Mucosa of descending colon (tissue), 3 donors: Measurements from ENCODE around the gene OPCML. TPM values are rescaled to one million over a fixed set of nuclear protein-coding genes. Genes with fewer than 3 reads are reported as not detected.

Source experiments
- ATAC-seq: fragments of 200-7000 bp; cut with Tn5 transposase; one replicate; pipeline ENCODE4 v1.9.1; 2020; ENCODE audit warnings: mild to moderate bottlenecking, moderate library complexity
- DNase-seq, 3 donors: peaks; one replicate each; pipeline ENCODE4 v3.0.0-alpha.2; 2020
- H3K36me3 ChIP-seq: fragments of 200-600 bp; one replicate; pipeline ENCODE4 v1.8.0; 2021; ENCODE audit warnings: low read depth, mild to moderate bottlenecking
- H3K4me1 ChIP-seq: fragments of 200-600 bp; one replicate; pipeline ENCODE4 v1.8.0; 2021; ENCODE audit warnings: low read depth, mild to moderate bottlenecking
- H3K4me3 ChIP-seq: fragments of 200-600 bp; one replicate; pipeline ENCODE4 v1.8.0; 2021; ENCODE audit warnings: mild to moderate bottlenecking
- H3K9me3 ChIP-seq: fragments of 200-600 bp; one replicate; pipeline ENCODE4 v1.8.0; 2021; ENCODE audit warnings: mild to moderate bottlenecking
- intact Hi-C, 2 donors: fragments of 100-400 bp; cut with DNase I in 1 of 2; cut with micrococcal nuclease in 1 of 2; formaldehyde crosslinking; loops; one replicate each; pipeline versions ENCODE4 v1.11.0 to v1.11.1; 2022; cut with DNase I, micrococcal nuclease
- total RNA-seq, 3 donors: library from RNA; stranded (reverse); fragmentation: NEBNext Ultra II Directional in 2 of 3; extraction: Animal tissue kit (Norgen Biotek cat#: 25700) in 2 of 3; gene quantifications; one replicate each; pipeline versions ENCODE4 v1.2.1 to v1.2.4, GENCODE V29; 2021 to 2023
- TF ChIP-seq, protein P1 (sequence below): fragments of 200-600 bp; IDR thresholded peaks from one replicate; pipeline ENCODE4 v1.8.0; 2022; ENCODE audit warnings: antibody characterized with exemption, mild to moderate bottlenecking
- donor health status: DM: no; HTN: no; CAD: no; lungs with moderate emphysema.
- donor health status: DM: no; HTN: no; CAD: no.
- donor health status: DM: no; HTN: yes; CAD: no.

Gene OPCML
- total RNA-seq, 3 donors from 2014 or later, result 0.10 to 0.47 TPM; not detected in 1

DNA sequence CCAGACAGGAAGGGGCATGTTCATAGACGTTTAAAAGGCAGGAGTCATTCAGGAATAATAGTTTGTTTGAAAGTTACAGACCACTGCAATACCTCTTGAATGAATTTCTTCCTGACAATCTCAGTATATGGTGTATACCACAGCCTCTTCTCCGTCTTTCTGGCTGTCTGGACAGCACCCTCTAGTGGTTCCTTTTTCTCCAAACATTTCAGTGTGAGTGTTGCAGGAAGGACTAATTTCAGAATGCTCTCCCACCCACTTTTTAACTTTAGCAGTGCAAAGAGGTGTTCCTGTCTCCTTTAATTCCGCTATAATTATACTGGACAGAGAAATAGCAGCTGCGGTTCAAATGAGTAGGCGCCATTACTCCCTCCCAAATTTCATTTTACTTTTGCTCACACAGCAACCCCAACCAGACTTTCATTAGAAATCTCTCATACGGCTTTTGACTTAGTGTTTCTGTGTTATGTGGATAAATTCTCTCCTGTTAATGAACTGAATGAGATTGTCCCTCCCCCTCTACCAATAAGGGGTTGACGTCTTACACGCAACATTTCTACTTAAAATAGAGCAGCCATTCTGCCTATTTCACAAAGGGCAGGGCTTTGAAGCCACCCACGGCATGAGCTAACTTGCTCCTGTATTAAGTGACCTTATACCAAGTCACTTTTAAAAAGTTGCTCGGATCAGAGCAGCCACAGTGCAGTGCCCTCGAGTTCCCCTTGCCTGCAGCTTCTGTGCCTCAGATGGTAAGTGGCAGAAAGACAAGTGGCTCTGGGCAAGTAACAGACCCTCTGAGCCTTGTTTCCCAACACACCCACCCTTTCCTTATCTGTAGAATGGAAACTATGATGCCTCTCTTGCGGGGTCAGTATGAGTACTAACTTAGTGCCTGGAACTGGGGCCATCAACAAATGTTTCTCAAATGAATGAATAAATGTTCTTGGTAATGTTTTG is 368.6 kb downstream of the OPCML start:
- DNase-seq, result peak in 1 of 3 donors; percentile 38

DNA sequence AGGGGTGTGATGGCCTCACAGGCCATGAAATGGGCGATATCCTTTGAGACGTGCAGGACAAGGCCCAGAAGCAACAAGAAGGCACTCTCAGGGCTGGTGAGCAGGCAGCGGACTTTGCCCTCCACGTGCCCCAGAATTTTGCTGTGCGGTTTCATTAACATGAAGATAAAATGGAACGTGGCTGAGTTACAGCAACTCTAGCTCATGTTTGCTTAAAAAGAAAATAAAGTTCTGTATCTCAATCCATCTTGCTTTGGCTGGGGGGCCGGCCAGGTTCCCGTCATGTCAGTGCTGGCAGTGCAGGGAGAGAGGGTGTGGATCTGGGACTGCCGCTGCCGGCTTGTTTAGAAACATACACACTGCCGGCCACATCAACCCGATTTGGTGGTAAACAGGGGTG is 370.1 kb downstream of the OPCML start:
- TF ChIP-seq, protein P1, sequence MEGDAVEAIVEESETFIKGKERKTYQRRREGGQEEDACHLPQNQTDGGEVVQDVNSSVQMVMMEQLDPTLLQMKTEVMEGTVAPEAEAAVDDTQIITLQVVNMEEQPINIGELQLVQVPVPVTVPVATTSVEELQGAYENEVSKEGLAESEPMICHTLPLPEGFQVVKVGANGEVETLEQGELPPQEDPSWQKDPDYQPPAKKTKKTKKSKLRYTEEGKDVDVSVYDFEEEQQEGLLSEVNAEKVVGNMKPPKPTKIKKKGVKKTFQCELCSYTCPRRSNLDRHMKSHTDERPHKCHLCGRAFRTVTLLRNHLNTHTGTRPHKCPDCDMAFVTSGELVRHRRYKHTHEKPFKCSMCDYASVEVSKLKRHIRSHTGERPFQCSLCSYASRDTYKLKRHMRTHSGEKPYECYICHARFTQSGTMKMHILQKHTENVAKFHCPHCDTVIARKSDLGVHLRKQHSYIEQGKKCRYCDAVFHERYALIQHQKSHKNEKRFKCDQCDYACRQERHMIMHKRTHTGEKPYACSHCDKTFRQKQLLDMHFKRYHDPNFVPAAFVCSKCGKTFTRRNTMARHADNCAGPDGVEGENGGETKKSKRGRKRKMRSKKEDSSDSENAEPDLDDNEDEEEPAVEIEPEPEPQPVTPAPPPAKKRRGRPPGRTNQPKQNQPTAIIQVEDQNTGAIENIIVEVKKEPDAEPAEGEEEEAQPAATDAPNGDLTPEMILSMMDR, result no peak
- H3K4me3 ChIP-seq, result no peak overlapping the region
- ATAC-seq (peak; percentile 39), DNase-seq (peak in 2 of 3 donors; percentile 27 to 28)
- H3K9me3 ChIP-seq, result no peaks in the 10 kb centered on the region
- no peaks in the 10 kb centered on the region for H3K4me1 ChIP-seq
- no peaks in the 10 kb centered on the region for H3K36me3 ChIP-seq
- intact Hi-C loops, result no loop called here

More for the DNA sequence above, 368.6 kb downstream of the OPCML start:
- Histone ChIP-seq H3K4me3 (no peak overlapping the region), H3K36me3 (no peaks in the 10 kb centered on the region), H3K9me3 (no peaks in the 10 kb centered on the region), H3K4me1 (no peaks in the 10 kb centered on the region)
- intact Hi-C loops, result no loop called here
- TF ChIP-seq, protein P1, result peak; percentile 43
- ATAC-seq, result peak; percentile 61

DNA sequence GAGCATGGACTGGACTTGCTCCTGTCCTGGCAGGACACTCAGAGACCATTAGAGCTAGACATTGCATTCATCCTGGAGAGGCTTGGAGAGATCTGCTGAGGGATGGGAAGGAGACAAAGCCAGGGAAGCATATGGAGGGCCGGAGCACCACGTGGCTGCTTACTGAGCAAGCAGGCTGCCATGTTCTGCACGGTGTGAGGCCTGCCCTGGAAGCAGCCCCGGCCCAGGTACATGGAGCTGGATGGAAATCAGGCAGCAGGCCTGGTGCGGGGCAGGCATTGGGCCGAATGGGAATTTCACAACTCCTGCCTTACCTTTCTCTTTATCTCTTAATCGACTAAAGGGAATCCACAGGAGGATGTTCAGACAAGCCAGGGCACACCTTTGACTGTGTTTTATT is 371.5 kb downstream of the OPCML start:
- Histone ChIP-seq H3K9me3 (no peaks in the 10 kb centered on the region), H3K36me3 (no peaks in the 10 kb centered on the region), H3K4me1 (no peaks in the 10 kb centered on the region), H3K4me3 (no peak overlapping the region)
- TF ChIP-seq, protein P1, result no peak
- intact Hi-C loops, result no loop called here
- ATAC-seq (no peak), DNase-seq (no peak)

DNA sequence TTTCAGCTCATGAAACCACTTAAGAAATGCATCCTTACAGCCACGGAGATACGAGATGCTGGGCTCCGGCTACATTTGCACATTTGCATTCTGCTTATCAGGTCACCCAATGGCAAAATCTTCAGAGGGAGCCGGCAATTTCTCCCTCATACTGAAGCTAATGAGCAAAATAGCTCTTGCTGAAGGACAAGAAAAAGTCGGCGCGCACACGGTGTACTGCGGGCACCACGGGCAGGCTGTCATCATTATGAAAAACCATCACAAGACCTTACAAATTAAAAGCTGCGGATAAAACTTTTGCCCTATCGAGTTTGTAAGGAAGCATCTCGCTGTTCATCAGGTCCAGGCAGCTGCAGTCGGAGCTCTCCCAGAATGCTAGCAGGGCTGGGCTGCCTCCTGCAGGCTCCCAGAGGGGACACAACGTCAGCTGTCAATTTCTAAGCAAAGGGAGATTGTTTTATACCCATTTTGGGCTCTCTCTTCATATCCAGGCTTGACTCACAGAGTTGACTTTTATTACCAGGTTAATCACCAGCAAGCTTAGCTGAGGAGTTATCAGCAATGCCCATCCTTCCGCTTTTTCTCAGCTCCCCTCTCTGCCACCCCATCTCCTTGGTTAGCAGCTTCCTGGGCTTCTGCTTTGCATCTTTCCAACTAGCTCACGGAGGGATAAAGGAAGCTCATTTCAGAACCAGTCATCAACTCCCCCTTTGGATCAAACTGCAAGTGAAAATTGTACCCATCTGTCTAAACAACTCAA is 375.1 kb downstream of the OPCML start:
- no peak for DNase-seq
- Histone ChIP-seq H3K9me3 (no peaks in the 10 kb centered on the region), H3K36me3 (no peaks in the 10 kb centered on the region), H3K4me3 (no peak overlapping the region), H3K4me1 (no peaks in the 10 kb centered on the region)
- ATAC-seq, result no peak
- intact Hi-C loops, result no loop called here
- TF ChIP-seq, protein P1, result no peak

DNA sequence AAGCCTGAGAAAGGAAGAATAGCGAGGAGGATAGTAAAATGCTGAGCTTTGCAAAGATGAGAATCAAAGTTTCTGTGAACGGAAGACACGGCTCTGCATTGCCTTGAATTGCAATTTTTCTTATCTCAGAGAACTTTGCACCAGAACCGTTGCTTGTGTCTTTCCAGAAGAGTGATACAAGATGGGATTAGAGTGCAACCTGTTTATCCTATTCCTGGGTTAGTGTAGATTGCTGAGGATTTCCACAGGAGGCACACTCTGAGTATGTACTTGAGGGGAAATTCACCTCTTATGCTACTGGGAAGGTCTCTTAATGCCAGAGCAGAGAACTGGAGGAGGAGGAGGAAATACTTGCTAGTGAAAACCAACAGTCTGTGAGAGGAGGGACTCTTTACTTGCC is 377.5 kb downstream of the OPCML start:
- TF ChIP-seq, protein P1, result no peak
- Histone ChIP-seq H3K4me1 (no peaks in the 10 kb centered on the region), H3K9me3 (no peaks in the 10 kb centered on the region), H3K36me3 (no peaks in the 10 kb centered on the region), H3K4me3 (no peak overlapping the region)
- ATAC-seq (no peak), DNase-seq (no peak)
- intact Hi-C loops, result no loop called here
